ENCODE data around the gene ANKRD44.
"Not testable (repeated sequence)": the region's sequence is repeated elsewhere in the genome, so short reads cannot be mapped to it uniquely, and the experiment has no call there.

Gene ANKRD44

DNA sequence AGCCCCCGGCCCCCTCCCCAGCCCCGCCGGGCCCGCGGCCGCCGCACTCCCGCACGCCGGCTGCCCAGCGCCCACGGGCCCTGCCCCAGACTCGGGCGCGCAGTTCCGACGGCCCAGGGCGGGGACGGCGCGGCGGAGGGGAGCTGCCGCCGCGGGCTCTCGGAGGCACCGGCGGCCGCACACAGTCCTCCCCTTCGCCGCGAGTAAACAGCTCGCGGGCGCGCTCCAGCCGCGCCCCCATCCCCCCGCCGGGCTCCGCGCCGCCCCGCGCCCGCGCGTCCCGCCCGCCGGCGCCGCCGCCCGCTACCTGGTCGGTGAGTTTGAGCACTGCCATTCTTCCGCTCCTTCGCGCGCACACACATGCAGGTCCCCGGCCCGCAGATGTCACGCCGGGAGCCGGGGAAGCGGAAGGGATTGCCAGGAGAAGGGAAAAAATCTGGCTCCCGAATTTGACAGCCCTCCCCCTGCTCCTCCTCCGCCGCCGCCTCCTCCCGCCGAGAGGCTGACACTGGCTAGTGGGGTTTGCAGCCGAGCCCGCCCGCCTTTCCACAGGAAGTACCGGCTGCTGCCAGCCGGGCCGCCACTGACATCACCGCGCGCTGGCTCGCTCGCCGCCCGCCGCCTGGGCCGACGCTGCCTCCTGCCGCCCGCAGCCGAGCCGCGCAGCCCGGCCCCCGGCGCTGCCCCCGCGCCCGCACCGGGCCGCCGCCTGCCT lies at the start of gene ANKRD44:
Gene ANKRD44, minus strand, starts transcription at position 510 of the 715 bp plus-strand sequence. Its CDS starts 176 bp downstream, at position 334.
- peak; percentile 54 for DNase-seq

DNA sequence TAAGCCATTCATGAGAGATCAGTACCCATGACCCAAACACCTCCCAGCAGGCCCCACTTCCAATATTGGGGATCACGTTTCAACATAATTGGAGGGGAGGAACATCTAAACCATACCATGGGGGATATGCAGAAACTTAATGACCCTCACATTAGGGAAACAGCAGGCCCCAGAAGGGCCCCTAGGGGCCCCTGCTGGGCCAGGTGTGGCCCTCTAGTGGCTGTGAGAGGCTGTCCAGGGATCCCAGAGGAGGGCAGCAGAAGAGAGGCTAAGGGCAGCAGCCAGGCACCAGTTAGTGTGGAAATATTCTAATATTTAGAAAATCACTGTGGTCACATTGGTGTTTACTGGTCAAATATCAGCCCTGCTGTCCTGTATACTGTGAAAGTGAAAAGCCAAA lies 49.3 kb upstream of the ANKRD44 start:
- no peak for DNase-seq

DNA sequence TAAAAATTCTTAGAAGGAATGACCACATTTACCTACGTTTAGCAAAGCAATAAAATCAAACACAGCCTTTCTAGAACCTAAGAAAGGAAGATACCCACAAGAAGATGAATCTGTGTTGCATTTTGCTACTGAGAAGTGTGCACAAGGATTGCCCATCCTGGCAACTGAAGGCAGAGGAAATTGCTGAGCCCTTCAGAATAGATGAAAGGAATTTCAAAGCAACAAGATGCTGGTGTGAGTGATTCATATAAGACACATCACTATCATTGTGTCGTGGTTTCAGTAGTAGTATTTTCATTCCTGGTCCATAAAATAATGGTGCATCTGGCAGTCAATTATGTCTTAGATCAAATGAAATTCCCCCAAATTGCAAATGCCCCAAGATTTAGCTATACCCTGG lies 48.4 kb upstream of the ANKRD44 start:
- no peak for DNase-seq

DNA sequence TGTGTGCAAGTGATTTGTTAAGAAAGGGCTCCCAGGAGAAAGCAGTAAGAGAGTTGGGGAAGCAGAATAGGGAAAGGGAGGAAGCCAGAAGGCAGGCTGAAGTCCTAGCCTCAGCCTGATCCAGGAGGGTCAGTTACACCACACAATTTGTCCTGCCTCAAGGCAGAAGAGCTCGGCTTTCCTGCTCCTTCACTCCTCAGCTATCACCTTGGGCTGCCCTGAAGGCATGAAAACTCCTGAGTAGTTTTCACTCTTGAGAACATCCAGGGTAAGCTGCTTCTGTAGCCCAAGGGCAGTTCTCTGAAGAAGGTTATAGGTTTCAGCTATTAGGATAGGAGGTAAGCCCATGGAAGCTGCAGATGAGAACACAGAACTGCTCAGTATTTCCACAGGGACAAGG lies 47.4 kb upstream of the ANKRD44 start:
- DNase-seq = no peak

DNA sequence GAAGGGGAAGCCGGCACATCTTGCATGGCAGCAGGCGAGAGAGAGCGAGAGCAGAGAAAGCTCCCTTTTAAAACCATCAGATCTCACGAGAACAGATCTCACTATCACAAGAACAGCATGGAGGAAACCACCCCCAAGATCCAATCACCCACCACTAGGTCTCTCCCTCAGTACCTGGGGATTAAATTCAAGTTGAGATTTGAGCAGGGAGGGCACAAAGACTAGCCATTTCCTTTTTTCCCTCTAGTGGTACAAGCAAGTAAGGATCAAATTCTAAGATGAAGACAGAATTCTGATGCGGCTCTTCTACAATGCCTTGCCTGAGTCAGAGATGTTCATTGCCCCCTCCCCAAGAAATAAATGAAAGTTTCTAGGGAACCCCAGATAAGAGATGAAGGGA lies 45.6 kb upstream of the ANKRD44 start:
- no peak for DNase-seq

DNA sequence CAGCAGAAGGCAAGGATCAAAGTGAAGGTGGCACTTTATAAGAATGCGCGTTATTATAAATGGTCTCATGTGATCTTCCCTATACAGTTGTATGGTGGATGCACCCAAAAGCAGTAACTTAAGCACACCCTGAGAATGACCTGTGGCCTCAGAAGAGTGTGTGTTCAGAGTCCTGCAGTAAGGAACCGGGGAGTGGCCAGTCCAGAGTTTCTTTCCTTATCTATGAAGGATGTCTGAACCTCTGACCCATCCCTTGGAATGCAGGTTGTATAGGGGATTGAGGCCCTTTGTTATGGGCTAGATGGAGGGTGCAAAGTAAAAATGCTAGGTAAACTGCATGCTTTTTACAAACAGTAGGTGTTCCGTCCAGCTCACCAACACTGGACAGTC lies 43.6 kb upstream of the ANKRD44 start:
- no peak for DNase-seq

DNA sequence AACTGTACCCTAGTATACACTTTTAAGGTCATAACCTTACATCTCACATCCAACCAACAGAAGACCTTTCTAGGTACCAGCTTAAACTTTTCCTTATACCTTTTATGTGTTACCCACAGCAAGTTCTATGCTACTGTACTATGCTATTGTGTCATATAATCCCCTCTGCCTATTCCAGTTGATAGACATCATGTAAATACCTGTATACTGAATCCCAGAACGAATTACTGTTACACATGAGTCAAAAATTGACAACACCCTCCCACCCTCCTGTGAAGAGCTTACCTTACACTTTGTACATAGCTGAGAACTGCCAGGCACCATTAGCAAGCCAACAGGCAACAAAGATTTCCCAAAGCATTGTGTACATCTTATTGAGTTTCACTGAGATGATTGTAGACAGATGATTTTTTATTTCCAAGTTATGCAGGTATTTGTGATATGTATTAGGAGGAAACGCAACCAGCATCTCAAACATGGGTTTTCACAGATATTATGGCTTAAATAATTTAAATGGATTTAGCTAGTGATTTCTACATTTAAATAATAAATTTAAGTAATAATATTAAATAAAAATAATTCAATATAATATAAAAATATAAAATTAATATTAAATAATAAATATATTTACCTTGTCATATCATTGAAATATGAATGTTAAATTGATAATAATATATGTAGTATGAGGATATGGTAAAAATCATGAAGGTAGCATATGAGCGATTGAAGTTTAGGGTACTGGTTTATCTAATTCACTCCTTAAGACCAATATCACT lies 43.0 kb upstream of the ANKRD44 start:
- no peak for DNase-seq

DNA sequence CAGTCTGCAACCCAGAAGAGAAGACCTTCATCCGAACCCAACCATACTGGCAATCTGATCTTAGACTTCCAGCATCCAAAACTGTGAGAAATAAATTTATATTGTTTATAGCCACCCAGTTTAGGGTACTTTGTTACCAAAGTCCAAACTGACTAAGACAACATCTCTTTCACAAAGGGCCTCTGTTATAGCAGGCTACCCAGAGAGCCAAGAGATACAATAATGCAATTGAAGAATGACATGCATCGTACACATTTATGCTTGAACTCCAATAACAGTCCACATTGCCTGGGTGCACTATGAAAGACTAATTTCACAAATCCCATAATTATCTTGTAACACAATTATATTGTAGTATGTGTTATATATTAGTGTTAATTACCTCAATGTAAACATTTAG lies 39.1 kb upstream of the ANKRD44 start:
- DNase-seq = no peak

DNA sequence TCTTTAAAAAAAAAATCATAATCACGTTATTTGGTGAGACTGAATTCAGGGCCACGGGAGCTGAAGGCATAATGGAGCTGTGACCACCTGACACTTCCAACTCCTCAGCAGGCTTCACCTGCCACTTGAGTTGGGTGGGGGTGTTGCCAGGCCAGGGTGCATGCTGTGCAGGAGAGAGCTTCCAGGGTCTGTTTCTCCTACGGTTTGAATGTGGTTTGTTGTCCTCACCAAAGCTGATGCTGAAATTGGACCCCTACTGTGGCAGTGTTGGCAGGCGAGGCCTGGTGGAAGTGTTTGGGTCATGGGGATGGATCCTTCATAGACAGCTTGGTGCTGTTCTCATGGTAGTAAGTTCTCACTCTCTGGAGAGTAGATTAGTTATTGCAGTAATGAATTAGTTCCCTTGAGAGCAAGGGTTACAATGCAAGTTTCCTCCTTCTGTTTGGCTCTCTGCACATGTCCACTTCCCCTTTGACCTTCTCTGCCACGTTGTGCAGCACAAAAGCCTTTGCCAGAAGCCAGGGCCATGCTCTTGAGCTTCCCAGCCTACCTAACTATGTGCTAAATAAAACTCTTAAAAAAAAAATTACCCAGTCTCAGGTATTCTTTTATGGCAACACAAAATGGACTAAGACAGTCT lies 38.3 kb upstream of the ANKRD44 start:
- DNase-seq = no peak

DNA sequence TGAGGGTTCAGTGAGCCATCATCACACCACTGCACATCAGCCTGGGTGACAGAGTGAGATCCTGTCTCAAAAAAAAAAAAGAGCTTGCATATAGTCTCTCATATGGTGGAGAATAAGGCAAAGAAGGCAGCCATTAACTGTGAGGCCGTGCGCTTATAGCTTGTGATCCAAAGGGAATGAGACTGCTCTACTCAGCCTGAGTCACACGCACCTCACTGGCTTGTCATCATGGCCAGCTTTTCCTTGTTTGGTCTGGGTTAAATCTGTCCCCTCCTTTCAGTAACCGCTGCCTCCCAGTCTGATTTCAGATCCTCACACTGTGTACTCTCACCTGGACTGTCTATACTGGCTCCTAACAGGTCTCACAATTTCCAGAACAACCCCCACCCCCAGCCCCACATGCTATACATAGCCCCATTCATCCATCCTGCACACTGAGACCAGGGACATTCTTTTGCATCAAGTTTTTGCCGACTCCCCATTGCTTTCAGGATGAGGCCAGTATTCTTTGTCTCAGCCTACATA lies 35.3 kb upstream of the ANKRD44 start:
- DNase-seq = no peak

DNA sequence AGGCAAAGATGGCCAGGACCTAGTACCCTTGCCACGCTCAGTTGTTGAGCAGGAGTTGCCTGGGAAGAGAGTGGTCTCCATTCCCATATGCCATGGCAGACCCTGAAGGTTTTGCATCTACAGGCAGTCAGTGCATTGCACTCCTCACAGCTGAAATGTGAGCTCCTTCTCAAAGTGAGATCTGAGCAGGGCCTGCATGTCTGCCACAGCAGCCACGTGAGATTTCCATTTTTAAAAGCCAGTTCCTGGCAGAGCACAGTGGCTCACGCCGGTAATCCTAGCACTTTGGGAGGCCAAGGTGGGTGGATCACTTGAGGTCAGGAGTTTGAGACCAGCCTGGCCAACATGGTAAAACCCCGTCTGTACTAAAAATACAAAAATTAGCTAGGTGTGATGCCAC lies 33.4 kb upstream of the ANKRD44 start:
- not testable (repeated sequence) for DNase-seq

DNA sequence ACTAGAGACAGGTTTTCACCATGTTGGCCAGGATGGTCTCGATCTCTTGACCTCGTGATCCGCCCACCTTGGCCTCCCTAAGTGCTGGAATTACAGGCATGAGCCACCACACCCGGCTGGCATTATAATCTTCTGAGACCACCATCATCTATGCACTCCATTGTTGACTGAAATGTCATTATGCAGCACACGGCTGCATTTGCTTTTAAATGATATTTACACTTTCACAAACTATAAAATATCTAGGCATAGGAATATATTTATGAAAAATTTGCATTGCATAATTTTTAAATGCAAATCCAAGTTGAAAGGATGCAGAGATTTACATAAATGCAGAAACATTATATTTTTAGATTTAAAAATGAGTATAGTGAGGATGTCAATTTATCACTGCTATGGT lies 30.0 kb upstream of the ANKRD44 start:
- DNase-seq = no peak

DNA sequence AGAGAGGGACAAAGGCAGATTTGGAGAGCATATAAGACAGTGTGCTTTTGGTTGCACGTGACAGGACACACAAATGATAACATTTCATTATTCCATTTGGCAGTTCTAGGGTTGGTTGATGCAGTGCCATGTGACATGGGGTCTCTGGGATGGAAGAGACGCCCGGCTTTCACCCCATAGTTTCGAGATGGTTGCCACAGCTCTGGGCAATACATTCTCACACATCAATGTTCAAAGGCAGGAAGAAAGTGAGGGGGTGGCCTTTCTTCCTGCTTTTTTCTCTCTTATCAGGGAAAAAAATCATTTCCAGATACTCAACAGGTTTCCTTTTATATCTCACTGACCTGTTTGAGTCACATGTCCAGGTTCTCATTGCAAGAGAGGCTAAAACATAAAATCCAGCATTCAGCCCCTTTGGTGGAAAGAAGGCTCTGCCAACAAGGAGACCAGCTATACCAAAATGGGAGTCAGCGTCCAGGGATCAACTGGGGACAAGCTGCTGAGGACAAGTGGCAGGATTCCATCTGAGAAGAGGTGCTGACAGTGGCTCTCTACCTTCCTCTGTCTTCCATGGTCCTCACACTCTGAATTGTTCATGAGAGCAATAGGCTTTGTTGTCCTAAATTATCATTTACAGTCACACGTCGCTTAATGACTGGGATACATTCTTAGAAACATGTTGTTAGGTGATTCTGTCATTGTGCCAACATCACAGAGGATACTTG lies 29.1 kb upstream of the ANKRD44 start:
- DNase-seq = no peak

DNA sequence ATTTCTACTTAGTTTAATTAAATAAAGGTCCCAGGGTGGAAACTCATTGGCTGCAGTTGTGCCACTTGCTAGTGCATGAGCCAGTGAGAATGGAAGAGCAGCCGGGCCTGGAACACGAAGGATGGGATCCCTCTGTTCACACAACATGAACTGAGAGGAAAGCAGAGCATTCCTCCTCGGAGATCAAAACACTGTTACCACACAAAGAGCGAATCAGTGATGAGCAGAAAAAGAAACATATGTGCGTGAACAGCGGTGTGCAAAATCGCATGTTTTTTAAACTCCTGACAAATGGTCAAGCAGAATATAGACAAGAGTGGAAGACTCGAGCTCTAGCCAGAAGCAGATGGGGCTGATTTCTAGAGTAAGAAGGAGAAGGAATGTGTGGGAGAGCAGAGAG lies 28.4 kb upstream of the ANKRD44 start:
- no peak for DNase-seq

DNA sequence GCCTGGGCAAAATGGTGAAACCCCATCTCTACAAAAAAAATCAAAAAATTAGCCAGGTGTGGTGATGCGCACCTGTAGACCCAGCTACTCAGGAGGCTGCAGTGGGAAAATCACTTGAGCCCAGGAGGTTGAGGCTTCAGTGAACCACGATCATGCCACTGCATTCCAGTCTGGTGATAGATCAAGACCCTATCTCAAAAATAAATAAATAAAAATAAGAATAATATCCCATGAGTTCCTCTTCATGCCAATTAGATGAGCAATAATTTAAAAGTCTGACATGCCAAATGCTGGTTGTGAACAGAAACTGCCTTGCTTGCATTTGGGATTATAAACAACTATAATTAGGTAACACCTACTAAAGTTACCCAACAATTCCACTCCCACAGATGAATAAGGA lies 22.1 kb upstream of the ANKRD44 start:
- DNase-seq = no peak

DNA sequence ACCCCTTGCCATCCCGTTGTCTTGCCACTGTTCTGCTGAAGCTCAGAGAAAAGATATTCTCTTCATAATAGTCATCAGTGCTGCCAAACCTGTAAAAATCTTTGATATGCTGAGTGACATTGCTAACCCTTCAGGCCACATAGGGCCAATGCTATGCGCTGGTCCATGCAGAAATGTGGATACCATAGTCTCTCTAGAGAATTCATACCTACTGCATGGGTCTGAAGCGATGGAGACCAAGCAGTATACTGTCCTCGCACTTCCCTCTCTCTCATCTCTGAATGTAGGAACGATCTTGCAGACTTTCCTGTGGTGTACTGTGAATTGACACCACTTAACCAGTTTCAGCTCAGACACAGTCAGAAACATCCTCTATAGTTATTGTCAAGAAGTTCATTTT lies 17.9 kb upstream of the ANKRD44 start:
- DNase-seq = no peak

DNA sequence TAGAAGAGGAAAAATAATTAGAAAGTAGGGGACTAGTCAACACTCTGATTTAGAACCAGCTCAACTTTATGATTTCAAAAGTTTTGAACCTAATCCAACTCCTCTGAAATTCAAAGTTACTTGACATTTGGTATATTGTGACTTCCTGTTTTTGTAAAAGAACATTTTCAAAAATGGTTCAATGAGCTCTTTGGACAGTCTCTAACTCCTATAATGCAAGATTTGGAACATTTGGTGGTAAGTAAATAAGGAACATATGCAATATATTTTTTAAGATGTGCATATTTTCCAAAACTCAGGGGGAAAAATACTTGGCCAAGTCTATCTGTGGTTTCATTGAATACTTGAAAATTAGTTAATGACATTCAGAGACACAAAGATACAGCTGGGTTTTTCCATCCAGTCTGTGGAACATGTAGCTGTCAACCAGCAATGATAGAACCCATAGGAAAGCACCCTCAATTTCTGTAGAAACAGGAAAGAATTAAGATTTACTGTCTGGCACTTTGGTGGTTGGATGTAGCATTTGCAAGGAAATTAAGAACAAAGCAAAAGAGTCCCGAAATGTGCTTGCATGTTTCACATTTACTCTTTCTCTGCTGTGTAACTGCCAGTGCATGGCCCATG lies 17.0 kb upstream of the ANKRD44 start:
- DNase-seq = no peak

DNA sequence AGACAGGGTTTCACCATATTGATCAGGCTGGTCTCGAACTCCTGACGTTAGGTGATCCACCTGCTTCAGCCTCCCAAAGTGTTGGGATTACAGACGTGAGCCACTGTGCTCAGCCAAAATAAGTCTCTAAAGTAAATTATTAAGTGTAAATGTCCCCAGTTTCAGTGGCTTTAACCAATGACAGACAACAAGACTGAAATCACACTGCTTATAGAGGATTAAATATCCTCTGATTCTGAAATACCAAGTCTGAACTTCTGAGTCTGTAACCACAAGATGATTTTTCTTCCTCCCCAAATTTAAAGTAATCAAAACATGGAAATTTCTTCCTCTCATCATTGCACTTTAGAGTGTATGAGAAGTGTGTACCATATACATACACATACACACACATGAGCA lies 16.5 kb upstream of the ANKRD44 start:
- no peak for DNase-seq

DNA sequence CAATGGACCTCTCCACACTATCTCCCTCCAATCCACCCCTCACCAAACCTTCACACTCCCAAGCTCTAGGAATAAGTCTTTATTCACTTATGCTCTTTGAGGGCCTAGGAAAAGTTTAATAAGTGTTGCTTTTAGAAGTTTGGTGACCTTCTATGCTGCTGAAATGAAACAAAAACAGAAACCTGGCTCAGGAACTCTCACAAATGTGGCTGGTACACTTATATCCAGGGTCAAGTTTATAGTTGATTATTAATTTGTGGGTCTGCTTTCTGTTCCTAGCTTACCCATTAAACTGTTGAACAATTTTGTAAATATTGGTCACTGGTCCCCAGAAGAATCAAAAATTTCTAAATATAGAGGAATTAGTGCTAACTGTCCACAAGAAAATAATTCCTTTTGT lies 14.2 kb upstream of the ANKRD44 start:
- DNase-seq = no peak

DNA sequence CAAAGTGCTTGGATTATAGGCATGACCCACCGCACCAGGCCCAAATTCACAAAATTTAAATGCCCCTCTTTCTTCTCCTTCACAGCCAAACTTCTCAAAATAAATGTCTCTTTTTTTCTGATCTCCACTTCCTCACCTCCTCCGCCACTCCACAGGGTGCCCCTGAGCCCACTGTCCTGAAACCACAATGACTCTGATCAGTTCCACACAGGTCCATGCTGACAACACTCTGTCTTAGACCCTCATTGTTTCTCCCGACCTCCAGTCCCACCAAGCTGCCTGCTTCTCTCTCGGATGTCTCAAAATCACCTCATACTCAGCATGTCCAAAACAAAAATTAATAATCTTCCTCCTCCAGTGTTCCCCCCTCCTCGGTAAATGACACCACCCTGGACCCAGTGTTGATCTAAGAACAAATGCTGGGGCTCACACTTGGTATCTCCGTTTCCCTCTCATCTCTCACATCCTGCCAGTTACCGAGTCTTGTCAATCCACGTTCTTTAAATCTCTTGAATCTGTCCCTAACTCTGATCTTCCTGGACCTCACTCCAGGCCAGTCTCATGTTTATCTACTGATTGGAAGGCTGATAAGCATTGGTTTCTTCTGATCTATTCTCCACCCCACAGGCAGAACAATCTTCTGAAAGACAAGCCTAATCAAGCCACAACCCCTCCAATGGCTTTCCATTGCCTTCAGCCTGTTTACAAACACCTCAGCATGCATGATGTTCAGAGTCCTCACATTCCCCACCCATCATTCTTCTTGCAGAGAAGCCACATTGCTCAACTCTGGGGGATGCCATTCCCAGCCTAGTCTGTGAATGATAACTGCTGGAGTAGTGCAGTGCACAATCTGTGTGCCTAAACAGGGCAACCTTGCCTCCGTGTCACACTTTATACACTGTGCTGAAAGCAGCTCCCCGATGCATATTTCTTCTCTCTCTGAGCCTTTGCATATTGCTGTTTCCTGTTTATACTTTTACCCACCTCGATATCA lies 12.4 kb upstream of the ANKRD44 start:
- DNase-seq = no peak

DNA sequence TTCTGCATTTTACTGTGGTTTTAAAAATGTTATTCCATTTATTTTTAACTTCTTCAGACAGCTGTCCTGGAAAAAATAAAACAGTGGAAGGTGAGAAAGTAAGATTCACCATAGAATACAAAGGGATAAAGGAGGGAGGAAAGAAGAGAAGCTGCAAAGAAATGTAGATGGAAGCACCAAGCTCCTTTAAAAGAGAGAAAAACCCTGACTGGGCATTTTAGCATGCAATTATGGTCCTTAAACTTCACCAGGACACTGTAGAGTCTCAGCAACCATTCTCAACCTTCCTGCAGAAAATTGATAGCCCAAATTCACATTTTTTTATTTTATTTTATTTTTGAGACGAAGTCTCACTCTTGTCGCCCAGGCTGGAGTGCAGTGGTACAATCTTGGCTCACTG lies 11.6 kb upstream of the ANKRD44 start:
- no peak for DNase-seq
